GM18870 (cell line): ENCODE results near the gene IBA57.
"Not testable (repeated sequence)": the region's sequence is repeated elsewhere in the genome, so short reads cannot be mapped to it uniquely, and the experiment has no call there.

Experiments
- ATAC-seq: cut with Tn5 transposase; IDR thresholded peaks from one replicate; pipeline ENCODE4 v1.9.1; 2021; ENCODE audit warnings: moderate library complexity; ENCODE audit not compliant: unreplicated experiment

IBA57 gene

GRCh38 chr1:228210712-228211530 is 45.3 kb downstream of the IBA57 start:
- ATAC-seq, result no peak

DNA sequence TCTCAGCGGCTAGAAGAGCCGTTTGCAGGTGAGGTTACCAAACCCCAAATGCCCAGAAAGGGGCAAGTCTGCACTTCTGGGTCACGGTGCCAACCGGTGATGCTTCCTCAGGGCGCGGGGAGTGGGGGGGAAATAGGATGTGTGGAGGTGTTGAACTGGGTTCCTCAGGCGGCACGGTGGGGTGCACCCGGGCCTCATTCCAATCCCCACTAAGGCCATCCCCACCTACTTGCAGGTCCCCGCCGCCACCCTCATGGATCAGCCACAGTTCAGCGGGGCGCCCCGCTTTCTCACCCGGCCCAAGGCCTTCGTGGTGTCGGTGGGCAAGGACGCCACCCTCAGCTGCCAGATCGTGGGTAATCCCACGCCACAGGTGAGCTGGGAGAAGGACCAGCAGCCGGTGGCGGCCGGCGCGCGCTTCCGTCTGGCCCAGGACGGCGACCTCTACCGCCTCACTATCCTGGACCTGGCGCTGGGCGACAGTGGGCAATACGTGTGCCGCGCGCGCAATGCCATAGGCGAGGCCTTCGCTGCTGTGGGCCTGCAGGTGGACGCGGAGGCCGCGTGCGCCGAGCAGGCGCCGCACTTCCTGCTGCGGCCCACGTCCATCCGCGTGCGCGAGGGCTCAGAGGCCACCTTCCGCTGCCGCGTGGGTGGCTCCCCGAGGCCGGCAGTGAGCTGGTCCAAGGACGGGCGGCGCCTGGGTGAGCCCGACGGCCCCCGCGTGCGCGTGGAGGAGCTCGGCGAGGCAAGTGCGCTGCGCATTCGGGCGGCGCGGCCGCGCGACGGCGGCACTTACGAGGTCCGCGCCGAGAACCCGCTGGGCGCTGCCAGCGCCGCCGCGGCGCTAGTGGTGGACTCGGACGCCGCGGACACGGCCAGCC is 46.2 kb downstream of the IBA57 start:
- ATAC-seq, result no peak

DNA sequence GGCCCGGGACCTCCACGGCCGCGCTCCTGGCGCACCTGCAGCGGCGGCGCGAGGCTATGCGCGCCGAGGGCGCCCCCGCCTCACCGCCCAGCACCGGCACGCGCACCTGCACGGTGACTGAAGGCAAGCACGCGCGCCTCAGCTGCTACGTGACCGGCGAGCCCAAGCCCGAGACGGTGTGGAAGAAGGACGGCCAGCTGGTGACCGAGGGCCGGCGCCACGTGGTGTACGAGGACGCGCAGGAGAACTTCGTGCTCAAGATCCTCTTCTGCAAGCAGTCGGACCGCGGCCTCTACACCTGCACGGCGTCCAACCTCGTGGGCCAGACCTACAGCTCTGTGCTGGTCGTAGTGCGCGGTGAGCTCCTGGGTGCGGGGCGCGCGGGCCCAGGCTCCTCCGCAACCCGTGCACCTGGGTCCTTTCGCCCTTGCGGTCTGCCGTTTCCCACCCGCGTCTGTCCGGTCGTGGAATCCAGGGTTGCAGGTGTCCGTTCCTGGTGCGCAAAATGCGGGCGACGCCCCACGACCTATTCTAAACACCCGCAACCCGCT is 46.9 kb downstream of the IBA57 start:
- ATAC-seq, result no peak

DNA sequence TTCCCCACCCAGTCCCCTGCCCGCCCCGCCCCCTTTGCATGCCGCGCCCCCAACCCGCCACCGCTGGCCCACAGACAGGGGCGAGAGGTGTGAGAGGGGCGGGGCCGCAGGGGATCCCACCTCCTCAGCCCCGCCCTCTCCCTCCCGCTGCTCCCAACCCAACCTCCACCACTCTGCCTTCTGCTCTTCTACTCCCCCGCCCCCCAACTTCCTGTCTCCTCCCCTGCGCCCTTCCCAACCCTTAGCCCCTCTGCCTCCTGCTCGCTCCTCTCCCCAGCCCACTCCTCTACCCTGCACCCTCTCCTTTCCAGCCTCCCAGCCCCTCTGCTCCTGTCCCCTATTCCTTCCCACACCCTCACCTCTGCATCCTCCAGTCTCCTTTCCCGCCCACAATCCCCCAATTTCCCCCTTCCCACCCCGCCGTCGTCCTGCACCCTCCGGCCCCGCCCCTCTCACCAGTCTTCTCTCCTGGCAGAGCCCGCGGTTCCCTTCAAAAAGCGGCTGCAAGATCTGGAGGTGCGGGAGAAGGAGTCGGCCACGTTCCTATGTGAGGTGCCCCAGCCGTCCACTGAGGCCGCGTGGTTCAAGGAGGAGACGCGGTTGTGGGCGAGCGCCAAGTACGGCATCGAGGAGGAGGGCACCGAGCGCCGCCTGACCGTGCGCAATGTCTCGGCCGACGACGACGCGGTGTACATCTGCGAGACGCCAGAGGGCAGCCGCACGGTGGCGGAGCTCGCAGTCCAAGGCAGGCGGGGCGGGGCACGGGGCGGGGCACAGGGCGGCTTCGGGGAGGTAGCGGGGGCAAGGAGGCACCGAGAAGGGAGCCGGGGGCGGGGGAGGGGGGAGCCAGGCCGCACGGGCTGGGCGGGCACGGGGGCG is 47.6 kb downstream of the IBA57 start:
- no peak for ATAC-seq

DNA sequence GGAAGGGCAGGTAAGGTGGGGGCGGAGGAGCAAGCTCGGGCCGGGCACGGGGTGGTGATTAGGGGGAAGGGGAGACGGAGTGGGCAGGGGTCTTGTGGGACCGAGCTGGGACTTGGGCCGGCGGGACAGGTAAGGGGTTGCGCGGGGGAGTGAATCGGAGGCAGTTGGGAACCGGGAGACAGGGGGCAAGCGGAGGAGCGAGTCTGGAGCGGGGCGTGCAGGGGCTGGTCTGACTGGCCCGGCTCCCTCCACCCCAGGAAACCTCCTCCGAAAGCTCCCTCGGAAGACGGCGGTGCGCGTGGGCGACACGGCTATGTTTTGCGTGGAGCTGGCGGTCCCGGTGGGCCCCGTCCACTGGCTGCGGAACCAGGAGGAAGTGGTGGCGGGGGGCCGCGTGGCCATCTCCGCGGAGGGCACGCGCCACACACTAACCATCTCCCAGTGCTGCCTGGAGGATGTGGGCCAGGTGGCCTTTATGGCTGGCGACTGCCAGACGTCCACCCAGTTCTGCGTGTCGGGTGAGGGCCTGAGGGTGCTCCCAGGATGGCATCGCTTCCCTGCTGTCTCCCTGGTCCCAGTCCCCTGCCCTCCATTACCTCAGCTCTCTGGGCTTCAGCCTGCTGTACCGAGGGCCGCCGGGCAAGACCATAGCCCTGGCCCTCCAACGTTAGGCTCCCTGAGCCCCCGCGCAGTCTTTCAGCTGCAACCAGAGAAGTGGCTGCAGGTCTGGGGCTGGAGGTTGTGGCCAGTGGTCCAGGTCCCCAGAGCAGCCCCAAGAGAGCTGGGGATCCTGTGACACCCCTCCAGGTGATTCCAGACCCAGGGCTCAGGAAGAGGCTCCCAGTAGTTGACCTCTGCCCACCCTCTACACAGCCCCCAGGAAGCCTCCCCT is 48.6 kb downstream of the IBA57 start:
- no peak for ATAC-seq

DNA sequence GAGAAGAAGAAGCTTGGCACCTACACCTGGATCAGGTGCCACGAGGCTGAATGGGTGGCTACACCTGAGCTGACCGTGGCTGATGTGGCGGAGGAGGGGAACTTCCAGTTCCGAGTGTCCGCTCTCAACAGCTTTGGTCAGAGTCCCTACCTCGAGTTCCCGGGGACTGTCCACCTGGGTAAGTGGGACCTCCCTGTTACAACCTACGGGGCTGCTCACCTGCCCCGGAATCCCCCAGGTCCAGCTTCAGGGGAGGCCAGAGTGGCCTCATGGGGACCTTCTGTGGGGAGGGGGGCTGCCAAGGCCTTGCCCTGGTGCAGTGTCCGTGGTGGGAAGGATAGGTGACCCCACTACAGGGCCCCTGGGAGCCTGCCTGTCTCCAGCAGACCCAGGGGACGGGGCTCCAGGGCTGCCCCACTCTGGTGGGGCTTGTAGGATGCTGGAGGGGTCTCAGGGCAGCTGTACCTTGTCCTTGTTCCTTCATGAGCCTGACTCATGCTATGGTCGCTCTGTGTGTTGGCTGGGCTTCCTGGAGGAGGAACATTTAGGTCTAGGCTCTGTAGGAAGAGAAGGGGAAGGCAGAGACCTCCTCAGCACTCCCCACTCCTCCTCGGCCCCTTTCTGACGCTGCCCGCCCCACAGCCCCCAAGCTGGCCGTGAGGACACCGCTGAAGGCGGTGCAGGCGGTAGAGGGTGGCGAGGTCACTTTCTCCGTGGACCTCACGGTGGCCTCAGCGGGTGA is 49.5 kb downstream of the IBA57 start:
- no peak for ATAC-seq

- no peak for ATAC-seq
These were observed 50.1 kb downstream of the IBA57 start for GRCh38 chr1:228215663-228216116.

DNA sequence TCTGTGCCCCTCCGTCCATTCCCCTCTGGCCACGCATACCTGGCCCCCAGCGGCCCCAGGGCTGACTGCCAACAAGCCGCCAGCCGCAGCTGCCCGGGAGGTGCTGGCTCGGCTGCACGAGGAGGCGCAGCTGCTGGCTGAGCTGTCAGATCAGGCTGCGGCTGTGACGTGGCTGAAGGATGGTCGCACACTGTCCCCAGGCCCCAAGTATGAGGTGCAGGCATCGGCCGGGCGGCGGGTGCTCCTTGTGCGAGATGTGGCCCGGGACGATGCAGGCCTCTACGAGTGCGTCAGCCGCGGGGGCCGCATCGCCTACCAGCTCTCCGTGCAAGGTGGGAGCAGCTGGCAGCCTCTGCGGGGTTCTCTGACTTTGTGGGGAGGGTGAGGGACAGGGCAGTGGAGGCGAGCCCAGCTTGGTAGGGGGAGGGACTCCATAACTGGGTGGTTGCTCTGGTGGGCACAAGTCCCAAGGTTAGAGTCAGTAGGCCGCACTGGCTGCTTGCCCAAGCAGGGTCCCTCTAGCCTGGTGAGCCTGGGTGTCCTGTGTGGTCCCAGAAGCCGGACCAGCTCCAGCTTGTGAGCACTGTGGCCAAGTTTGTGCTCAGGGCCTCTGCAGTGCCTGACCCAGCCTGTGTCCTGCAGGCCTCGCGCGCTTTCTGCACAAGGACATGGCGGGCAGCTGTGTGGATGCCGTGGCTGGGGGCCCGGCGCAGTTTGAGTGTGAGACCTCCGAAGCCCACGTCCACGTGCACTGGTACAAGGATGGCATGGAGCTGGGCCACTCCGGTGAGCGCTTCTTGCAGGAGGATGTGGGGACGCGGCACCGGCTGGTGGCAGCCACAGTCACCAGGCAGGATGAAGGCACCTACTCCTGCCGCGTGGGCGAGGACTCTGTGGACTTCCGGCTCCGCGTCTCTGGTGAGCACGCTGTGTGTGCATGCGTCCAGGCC is 51.0 kb downstream of the IBA57 start:
- no peak for ATAC-seq

- ATAC-seq, result no peak
These were observed 52.1 kb downstream of the IBA57 start for GRCh38 chr1:228217551-228218344.

DNA sequence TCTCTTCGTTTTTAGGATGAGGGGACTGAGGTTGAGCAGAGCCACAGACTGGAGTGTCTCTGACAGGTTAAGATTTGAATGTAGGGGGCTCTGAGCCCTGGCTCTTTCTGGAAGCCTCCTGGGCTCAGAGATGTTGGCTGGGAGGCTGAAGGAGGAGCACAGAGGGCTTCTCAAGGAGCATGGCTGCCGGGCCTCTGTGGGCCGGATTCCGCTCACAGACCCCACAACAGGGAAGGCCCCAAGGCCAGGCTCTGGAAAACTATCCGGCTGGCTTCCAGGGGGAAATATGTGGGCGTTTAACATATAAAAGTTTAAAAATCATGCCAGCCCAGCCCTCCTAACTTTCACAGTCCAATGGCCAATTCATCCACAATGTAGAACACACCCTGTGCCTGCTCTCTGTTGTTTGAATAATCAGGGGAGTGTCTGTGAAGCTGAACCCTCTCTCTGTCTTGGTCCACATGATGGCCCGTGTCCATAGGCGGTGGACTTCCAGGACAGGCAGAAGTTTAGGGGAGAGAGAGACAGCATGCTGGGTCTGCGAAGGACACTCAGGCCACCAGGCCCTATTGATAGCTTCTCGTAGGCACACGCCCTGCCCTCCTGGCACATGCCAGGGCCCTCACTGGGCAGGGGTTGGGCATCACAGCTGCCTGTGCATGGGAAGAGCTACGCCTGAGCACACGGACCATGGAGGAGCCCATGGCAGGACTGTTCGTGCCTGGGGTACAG is 53.1 kb downstream of the IBA57 start:
- no peak for ATAC-seq

DNA sequence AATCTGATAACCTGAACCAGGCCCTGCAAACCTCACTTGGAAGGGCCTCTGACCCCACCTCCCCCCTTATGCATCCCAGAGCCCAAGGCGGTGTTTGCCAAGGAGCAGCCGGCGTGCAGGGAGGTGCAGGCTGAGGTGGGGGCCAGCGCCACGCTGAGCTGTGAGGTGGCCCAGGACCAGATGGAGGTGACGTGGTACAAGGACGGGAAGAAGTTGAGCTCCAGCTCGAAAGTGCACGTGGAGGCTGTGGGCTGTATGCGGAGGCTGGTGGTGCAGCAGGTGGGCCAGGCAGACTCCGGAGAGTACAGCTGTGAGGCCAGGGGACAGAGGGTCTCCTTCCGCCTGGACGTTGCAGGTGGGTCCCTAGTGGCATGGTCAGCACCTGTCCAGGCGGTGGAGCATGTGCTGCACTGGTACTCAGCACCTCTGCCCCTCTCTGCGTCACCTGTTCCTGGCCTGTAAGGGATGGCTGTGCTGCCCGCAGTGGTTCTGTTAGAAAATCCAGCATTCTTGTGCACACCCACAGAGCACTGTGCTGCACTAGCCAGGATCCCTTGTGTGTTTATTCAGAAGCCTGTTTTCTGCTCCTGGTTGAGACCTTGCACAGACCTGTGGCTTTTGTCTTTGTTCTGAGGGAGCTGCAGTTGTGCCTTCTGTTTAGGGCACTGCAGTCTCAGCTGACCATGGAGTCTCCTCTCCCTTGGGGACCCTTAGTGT is 53.8 kb downstream of the IBA57 start:
- no peak for ATAC-seq

- ATAC-seq, result no peak
These were observed 54.6 kb downstream of the IBA57 start for GRCh38 chr1:228219962-228220780.

DNA sequence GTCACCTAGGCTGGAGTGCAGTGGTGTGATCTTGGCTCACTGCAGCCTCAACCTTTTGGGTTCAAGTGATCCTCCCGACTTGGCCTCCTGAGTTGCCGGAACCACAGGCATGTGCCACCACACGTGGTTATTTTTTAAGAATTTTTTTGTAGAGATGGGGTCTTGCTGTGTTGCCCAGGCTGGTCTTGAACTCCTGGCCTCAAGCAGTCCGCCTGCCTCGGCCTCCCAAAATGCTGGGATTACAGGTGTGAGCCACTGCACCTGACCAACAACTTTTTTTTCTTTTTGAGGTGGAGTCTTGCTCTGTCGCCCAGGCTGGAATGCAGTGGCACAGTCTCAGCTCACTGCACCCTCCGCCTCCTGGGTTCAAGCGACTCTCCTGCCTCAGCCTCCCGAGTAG is 55.5 kb downstream of the IBA57 start:
- ATAC-seq, result not testable (repeated sequence)

GRCh38 chr1:228222548-228222947 is 56.9 kb downstream of the IBA57 start:
- no peak for ATAC-seq
